GM18870 (cell line): ENCODE measurements around the gene PRDX2.
"Not testable (repeated sequence)": the region's sequence is repeated elsewhere in the genome, so short reads cannot be mapped to it uniquely, and the experiment has no call there.

Source experiments
- ATAC-seq: cut with Tn5 transposase; IDR thresholded peaks from one replicate; pipeline ENCODE4 v1.9.1; 2021; ENCODE audit warnings: moderate library complexity; ENCODE audit not compliant: unreplicated experiment

Gene PRDX2

DNA sequence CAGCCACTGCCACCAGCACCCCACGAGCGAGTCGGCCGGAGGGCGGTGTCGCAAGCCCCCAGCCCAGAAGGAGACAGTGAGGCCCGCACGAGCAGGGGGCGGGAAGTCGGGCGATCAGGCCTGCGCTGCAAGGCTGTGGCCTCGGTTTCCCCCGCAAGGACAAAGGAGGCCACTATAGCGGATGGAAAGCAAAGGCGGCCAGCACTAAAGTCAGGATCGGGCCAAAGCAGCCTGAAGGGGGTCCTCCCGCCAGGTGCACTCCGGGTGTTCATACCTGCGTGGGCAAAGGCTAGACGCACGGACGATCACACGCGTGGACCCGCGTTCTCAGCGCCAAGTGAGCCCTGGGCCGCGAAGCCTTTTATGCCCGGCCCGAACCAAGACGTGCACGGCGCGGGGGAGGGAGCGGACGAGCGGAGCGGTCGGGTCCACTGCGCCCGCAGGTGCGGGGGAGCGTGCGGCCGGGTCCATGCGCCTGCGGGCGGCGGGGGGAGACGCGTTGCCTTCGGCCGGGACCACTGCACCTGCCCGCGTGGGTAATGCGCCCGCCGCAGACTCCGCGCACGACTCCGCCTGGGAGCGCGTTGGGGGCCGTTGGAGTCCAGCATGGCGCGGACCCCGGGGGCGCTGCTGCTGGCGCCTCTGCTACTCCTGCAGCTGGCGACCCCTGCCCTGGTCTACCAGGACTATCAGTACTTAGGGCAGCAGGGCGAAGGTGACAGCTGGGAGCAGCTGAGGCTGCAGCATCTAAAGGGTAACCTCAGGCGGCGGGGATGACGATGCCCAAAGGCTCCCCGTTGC, at the start of gene PRDX2, which contains the start of gene THSD8:
PRDX2 (minus strand) TSS at position 335 of the 801 bp plus-strand sequence. CDS start 539 bp downstream, outside the sequence.
THSD8 (plus strand) TSS at position 604 of the 801 bp plus-strand sequence; CDS start at position 607, 3 bp downstream.
- no peak for ATAC-seq

DNA sequence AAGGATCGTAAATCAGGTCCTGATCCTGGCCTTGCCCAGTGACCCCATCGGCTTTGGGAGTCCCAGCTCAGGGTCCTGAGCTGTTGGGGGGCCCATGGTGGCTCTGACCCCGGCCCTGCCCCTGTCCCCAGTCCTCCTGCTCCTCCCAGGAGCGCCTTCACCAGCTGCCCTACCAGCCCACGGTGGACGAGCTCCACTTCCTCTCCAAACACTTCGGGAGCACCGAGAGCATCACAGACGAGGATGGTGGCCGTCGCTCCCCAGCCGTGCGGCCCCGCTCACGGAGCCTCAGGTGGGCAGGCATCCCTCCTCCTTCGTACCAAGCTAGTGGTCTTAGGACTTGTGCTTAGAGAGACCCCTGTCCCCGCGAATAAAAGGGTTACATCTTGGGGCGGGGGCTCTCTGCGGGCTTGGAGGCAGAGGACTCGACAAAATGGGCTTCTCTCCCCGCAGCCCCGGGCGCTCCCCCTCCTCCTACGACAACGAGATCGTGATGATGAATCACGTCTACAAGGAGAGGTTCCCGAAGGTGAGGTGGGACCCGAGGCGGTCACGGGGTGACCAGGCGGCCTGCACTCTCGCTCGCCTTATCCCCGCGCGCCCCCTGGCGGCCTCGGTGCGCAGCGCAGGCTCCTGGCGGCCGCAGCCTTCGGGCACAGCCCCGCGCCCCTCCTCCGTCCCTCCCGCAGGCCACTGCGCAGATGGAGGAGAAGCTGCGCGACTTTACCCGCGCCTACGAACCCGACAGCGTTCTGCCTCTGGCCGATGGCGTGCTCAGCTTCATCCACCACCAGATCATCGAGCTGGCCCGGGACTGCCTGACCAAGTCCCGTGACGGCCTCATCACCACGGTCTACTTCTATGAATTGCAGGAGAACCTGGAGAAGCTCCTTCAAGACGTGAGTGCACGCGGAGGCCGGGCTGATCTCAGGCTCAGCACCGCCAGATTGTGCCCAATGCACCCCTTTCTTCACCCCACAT, 45.8 kb upstream of the PRDX2 start:
- no peak for ATAC-seq

- not testable (repeated sequence) for ATAC-seq
Measured at GRCh38 chr19:12846613-12847012, 45.0 kb upstream of the PRDX2 start.

- ATAC-seq: no peak
Measured at GRCh38 chr19:12843999-12844732, 42.6 kb upstream of the PRDX2 start.

DNA sequence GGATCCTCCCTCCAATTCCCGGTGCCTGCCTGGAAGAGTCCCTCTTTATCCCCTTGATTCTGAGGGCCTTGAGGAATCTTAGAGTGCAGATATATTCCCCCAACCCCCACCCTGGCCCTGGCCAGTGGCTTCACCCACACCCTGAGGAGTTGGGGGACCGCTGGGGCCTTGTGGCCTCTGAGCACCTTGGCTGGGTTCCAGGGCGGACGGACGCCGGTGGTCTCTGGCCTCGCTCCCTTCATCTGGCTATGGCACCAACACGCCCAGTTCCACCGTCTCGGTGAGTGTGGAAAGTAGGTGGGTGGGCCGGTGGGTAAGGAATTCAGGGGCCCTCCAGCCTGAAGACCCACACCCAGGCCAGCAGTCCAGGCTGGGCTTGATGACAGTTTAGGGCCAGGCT, 41.7 kb upstream of the PRDX2 start:
- ATAC-seq: no peak

- no peak for ATAC-seq
Measured at GRCh38 chr19:12842511-12842910, 40.9 kb upstream of the PRDX2 start.

GRCh38 chr19:12841094-12841493, 39.5 kb upstream of the PRDX2 start:
- ATAC-seq: no peak

DNA sequence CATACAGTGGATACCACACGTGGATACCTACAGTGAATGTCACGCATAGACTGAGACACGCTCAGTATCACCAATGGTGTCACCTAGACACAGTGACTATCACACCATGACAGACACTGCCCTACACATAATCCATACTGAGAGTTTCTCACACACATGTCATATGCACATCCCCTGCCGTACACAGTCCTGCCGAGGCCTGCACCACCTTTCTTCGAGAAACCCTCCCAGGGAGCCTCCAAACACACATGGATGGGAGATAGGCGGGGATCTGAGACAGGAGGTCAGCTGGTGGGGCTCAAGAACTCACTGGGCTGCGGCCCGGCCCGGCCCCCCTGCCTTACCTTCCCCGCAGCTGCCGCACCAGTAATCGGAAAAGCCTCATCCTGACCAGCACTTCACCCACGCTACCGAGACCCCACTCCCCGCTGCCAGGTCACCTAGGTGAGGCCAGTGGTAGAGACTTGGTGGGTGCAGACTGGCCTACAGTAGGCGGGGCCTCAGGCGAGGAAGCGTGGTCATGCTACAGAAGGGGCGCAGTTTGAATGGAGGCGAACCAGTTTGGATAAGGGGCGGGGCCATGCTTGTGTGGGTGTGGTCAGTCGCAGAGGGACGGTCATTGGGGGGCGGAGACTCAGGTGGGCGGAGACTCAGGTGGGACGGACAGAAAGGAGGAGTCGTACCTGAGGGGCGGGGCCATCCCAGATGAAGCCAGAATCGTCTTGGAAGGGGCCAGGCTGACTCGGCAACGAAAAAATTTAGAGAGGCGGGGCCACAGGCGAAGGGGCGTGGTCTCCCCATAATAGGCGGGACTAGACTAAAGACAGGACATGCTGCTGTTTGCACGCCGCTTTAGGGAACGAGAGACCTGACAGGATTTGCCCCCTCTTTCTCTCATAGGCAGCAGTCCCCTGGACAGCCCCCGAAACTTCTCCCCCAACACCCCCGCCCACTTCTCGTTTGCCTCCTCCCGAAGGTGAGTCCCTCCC, 38.8 kb upstream of the PRDX2 start:
- no peak for ATAC-seq

GRCh38 chr19:12838886-12839756, 37.5 kb upstream of the PRDX2 start:
- ATAC-seq: no peak

DNA sequence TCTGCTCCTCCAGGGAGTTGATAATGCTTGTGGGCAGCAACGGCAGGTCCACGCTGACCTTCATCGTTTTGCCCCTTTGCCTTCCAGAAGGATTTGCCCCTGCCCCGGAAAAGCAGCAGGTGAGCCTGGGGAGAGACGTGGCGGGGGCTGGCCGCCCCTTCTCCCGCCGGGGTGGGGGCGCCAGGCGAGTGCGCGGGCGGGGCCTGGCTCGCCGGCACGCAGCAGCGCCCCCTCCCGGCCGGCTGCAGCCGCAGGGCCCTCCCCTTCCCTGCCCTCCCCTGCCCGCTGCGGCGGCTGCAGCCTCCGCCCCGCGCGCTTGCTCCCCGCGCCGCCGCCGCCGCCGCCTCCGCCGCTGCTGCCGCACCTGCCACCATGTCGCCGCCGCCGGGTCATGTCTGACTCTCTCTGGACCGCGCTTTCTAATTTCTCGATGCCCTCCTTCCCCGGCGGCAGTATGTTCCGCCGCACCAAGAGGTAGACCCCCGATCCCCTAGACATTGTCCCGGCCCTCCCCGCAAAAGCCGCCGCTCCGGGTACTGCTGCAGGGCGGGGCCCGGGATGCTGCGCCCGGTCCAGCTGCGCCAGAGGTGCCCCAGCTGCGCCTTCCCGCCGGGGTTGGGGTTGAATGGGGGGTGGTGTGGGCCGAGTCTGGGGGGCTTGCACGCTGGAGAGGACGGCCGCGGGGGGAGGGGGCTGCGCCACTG, 36.7 kb upstream of the PRDX2 start, which contains the start of gene MAST1:
MAST1 (plus strand) TSS at position 334 of the 704 bp plus-strand sequence; CDS start at position 392, 58 bp downstream.
- ATAC-seq: no peak

- ATAC-seq: no peak
Measured at GRCh38 chr19:12837225-12837624, 35.6 kb upstream of the PRDX2 start.

- no peak for ATAC-seq
Measured at GRCh38 chr19:12836529-12836863, 34.9 kb upstream of the PRDX2 start.

- ATAC-seq: no peak
Measured at GRCh38 chr19:12834976-12835757, 33.6 kb upstream of the PRDX2 start.

GRCh38 chr19:12834566-12834943, 33.0 kb upstream of the PRDX2 start, which contains the start of gene RTBDN:
Gene RTBDN (minus strand): TSS chr19:12834579. CDS start chr19:12829979, 4,600 bp downstream.
- ATAC-seq: no peak

DNA sequence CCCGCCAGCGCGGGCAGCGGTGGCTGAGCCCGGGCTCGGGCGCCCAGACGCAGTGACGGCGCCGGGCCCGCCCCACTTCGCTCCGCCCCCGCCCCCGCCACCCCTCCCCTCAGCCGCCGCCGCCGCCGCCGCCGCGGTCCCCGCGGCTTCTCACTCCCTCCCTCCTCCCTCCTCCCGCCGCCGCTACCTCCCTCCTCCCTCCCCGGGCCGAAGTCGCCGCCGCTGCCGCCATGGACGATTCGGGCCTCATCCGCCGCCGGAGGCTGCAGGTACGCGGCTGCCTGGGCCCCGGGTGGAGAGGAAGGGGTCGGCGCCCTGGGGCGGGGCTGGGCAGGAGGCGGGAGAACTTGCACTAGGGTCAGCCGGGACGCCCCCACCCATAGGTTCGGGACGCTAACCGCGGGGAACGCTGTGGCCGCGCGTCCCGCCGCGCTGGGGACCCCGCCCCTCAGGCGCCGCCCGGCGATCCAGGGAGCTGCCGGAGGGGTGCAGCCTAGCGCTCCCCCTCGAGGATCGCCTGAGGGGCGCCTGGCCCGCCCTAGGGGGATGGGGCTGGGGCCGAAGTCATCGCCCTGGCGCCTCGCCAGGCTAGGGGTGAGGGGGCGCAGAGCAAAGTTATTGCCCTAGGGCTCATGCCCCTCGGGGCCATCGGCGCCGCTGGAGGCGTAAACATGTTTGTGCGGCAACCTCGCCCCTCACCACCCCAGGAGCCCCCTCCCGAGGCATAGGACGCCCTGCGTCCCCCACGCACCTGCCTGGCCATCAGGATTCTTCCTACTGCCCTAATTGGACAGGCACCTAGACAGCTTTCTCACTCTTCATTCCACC, 32.4 kb upstream of the PRDX2 start:
- ATAC-seq: no peak

GRCh38 chr19:12833418-12833737, 31.8 kb upstream of the PRDX2 start:
- no peak for ATAC-seq

- no peak for ATAC-seq
Measured at GRCh38 chr19:12828494-12828893, 26.9 kb upstream of the PRDX2 start.
